Common myeloid progenitor, CD34-positive (primary cell): ENCODE results near the gene SPRYD4.
"Not testable (repeated sequence)": the region's sequence is repeated elsewhere in the genome, so short reads cannot be mapped to it uniquely, and the experiment has no call there.

ENCODE experiments used
- CTCF ChIA-PET: fragments of 350-600 bp; sonication (Branson Sonifier 250); formaldehyde crosslinking; loops from one replicate; lab custom pipeline; 2021; ENCODE audit warnings: antibody characterized with exemption; lab: Charles Lee
- POLR2A ChIA-PET: fragments of 350-600 bp; sonication (Branson Sonifier 250); formaldehyde crosslinking; loops from one replicate; lab custom pipeline; 2021; ENCODE audit warnings: antibody characterized with exemption; lab: Charles Lee
- DNase-seq, 3 donors: peaks; one replicate each; pipeline versions ENCODE4 v3.0.0 to v3.0.0-alpha.2; 2013
- H3K27ac ChIP-seq, 2 experiments: 1 replicate in 1 of 2; 2 replicates in 1 of 2; pipeline ENCODE4 v1.7.0; 2013; ENCODE audit warnings: inconsistent platforms in 2 of 2, low read length in 2 of 2, mild to moderate bottlenecking in 2 of 2, low read depth in 1 of 2, moderate library complexity in 1 of 2; ENCODE audit not compliant: severe bottlenecking in 2 of 2, insufficient read depth in 1 of 2, poor library complexity in 1 of 2
- H3K27me3 ChIP-seq, 5 experiments: replicated peaks in 2 of 5; 1 replicate in 3 of 5; 2 replicates in 2 of 5; pipeline versions ENCODE4 v1.6.1 to v1.7.0; 2013; ENCODE audit warnings: low read length in 4 of 5, mild to moderate bottlenecking in 2 of 5, moderate library complexity in 2 of 5, inconsistent platforms in 1 of 5; ENCODE audit not compliant: insufficient read depth in 5 of 5, control insufficient read depth in 4 of 5
- H3K36me3 ChIP-seq, 4 experiments: 1 replicate in 2 of 4; 2 replicates in 2 of 4; pipeline versions ENCODE4 v1.6.1 to v1.7.0; 2013; ENCODE audit warnings: low read length in 3 of 4, control low read depth in 1 of 4, mild to moderate bottlenecking in 1 of 4; ENCODE audit not compliant: control insufficient read depth in 4 of 4, insufficient read depth in 4 of 4
- H3K4me1 ChIP-seq, 4 experiments: 1 replicate in 3 of 4; 2 replicates in 1 of 4; pipeline versions ENCODE4 v1.6.1 to v1.7.1; 2013; ENCODE audit warnings: low read length in 3 of 4, mild to moderate bottlenecking in 3 of 4, control low read depth in 1 of 4, inconsistent platforms in 1 of 4, moderate library complexity in 1 of 4; ENCODE audit not compliant: control insufficient read depth in 4 of 4, insufficient read depth in 4 of 4; ENCODE audit errors: control extremely low read depth in 1 of 4
- H3K4me3 ChIP-seq, 7 experiments: 1 replicate in 4 of 7; 2 replicates in 3 of 7; pipeline versions ENCODE4 v1.5.1 to v1.7.0; 2013; ENCODE audit warnings: mild to moderate bottlenecking in 7 of 7, low read length in 6 of 7, moderate library complexity in 6 of 7, inconsistent platforms in 2 of 7, low read depth in 2 of 7, control low read depth in 1 of 7; ENCODE audit not compliant: insufficient read depth in 4 of 7, control insufficient read depth in 1 of 7; ENCODE audit errors: extremely low read depth in 1 of 7
- H3K9me3 ChIP-seq, 5 experiments: 1 replicate in 4 of 5; 2 replicates in 1 of 5; pipeline versions ENCODE4 v1.6.1 to v1.7.1; 2013; ENCODE audit warnings: low read length in 4 of 5, mild to moderate bottlenecking in 2 of 5, inconsistent platforms in 1 of 5, low read depth in 1 of 5, moderate library complexity in 1 of 5; ENCODE audit not compliant: control insufficient read depth in 4 of 5, insufficient read depth in 2 of 5; ENCODE audit errors: control extremely low read depth in 1 of 5
- WGBS: methylation state at CpG from one replicate; pipeline ENCODE4 v1.1.5; 2013; ENCODE audit not compliant: insufficient coverage; 5-methylcytosine and 5-hydroxymethylcytosine counted together

Gene SPRYD4

GRCh38 chr12:56437430-56438176, 30.8 kb upstream of the SPRYD4 start:
- no peaks in the 10 kb centered on the region for H3K9me3 ChIP-seq
- H3K36me3 ChIP-seq = peaks cover 5 to 14% (median 7%) of the 10 kb centered on the region in 4 experiments
- ChIA-PET CTCF (interaction anchor here (1.0 to 1.5 kb wide), 4 partner anchors 8 to 12 kb away, joined by 3 to 4 read pairs (median 3); partner anchors contain the start of gene TIMELESS), POLR2A (no interaction called here)
- no peaks in the 10 kb centered on the region for H3K27me3 ChIP-seq
- no peaks in the 10 kb centered on the region for H3K4me1 ChIP-seq
- H3K4me3 ChIP-seq = no peak overlapping the region
- WGBS = 97% methylated on average over 6 of the region's 11 CpGs
- H3K27ac ChIP-seq = peak overlapping the region in 1 of 2 experiments; percentile 43
- peak in 2 of 3 donors; percentile 9 to 50 for DNase-seq

GRCh38 chr12:56443208-56443607, 25.2 kb upstream of the SPRYD4 start:
- H3K27me3 ChIP-seq, DNase-seq, POLR2A ChIA-PET, H3K9me3 ChIP-seq, H3K4me3 ChIP-seq, H3K36me3 ChIP-seq, CTCF ChIA-PET, H3K27ac ChIP-seq, H3K4me1 ChIP-seq: not testable (repeated sequence)
- WGBS = 89% methylated on average over 2 of the region's 2 CpGs

GRCh38 chr12:56448860-56449621, 19.3 kb upstream of the SPRYD4 start, which contains the start of gene TIMELESS:
Gene TIMELESS (minus strand): TSS chr12:56449426. CDS start chr12:56434170, 15,256 bp downstream.
- Histone ChIP-seq H3K27ac (peak within 1 kb of the TSS in 1 of 2 experiments; percentile 81), H3K27me3 (no peaks in the 10 kb centered on the region), H3K9me3 (no peaks in the 10 kb centered on the region), H3K36me3 (peaks cover 0 to 2% (median 0%) of the 10 kb centered on the region in 4 experiments), H3K4me3 (peak within 1 kb of the TSS; percentile 83 to 95 (median 92)), H3K4me1 (peaks cover 3 to 19% (median 9%) of the 10 kb centered on the region in 4 experiments)
- ChIA-PET CTCF (interaction anchor here (0.6 to 2.6 kb wide), 5 partner anchors 12 to 27 kb away, joined by 3 to 15 read pairs (median 5); no protein-coding TSS in a partner anchor), POLR2A (no interaction called here)
- DNase-seq = peak; percentile 88 to 92 (median 92)
- WGBS = under 1% methylated on average over 32 of the region's 58 CpGs

GRCh38 chr12:56449622-56449984, 18.8 kb upstream of the SPRYD4 start:
- Histone ChIP-seq H3K9me3 (no peaks in the 10 kb centered on the region), H3K4me1 (peaks cover 3 to 19% (median 9%) of the 10 kb centered on the region in 4 experiments), H3K36me3 (no peaks in the 10 kb centered on the region), H3K27ac (peak overlapping the region in 1 of 2 experiments; percentile 81), H3K27me3 (no peaks in the 10 kb centered on the region), H3K4me3 (peak overlapping the region in 6 of 7 experiments; percentile 83 to 95 (median 92))
- POLR2A ChIA-PET = no interaction called here
- DNase-seq = no peak
- 29% methylated on average over 3 of the region's 5 CpGs for WGBS
- CTCF ChIA-PET = interaction anchor here (1.5 to 2.6 kb wide), 4 partner anchors 12 to 17 kb away, joined by 3 to 15 read pairs (median 8); no protein-coding TSS in a partner anchor

GRCh38 chr12:56450241-56450640, 18.1 kb upstream of the SPRYD4 start:
- Histone ChIP-seq H3K27me3 (no peaks in the 10 kb centered on the region), H3K27ac (no peak overlapping the region), H3K9me3 (no peaks in the 10 kb centered on the region), H3K4me3 (no peak overlapping the region), H3K4me1 (peaks cover 3 to 19% (median 9%) of the 10 kb centered on the region in 4 experiments), H3K36me3 (no peaks in the 10 kb centered on the region)
- CTCF ChIA-PET = interaction anchor here (0.6 to 2.6 kb wide), 5 partner anchors 11 to 122 kb away, joined by 3 to 15 read pairs (median 5); no protein-coding TSS in a partner anchor
- POLR2A ChIA-PET = no interaction called here
- DNase-seq = no peak
- WGBS = 100% methylated on average over 3 of the region's 3 CpGs

GRCh38 chr12:56451147-56451546, 17.2 kb upstream of the SPRYD4 start:
- no peaks in the 10 kb centered on the region for H3K36me3 ChIP-seq
- ChIA-PET CTCF (interaction anchor here (0.6 to 2.6 kb wide), 2 partner anchors 13 to 121 kb away, joined by 3 to 15 read pairs; no protein-coding TSS in a partner anchor), POLR2A (interaction anchor here (0.6 kb wide), 1 partner anchor 104 kb away, joined by 4 read pairs; no protein-coding TSS in a partner anchor)
- no peaks in the 10 kb centered on the region for H3K27me3 ChIP-seq
- no peaks in the 10 kb centered on the region for H3K9me3 ChIP-seq
- DNase-seq = no peak
- H3K27ac ChIP-seq = no peak overlapping the region
- WGBS = 93% methylated on average over 4 of the region's 5 CpGs
- H3K4me3 ChIP-seq = no peak overlapping the region
- H3K4me1 ChIP-seq = peaks cover 3 to 19% (median 9%) of the 10 kb centered on the region in 4 experiments
